Medulla oblongata (tissue), 1 donor: ENCODE data around the gene PTPRD.

Source experiments
- DNase-seq: peaks from one replicate; pipeline ENCODE4 v3.0.0-alpha.2; 2015; ENCODE audit errors: extremely low spot score

Gene PTPRD

DNA sequence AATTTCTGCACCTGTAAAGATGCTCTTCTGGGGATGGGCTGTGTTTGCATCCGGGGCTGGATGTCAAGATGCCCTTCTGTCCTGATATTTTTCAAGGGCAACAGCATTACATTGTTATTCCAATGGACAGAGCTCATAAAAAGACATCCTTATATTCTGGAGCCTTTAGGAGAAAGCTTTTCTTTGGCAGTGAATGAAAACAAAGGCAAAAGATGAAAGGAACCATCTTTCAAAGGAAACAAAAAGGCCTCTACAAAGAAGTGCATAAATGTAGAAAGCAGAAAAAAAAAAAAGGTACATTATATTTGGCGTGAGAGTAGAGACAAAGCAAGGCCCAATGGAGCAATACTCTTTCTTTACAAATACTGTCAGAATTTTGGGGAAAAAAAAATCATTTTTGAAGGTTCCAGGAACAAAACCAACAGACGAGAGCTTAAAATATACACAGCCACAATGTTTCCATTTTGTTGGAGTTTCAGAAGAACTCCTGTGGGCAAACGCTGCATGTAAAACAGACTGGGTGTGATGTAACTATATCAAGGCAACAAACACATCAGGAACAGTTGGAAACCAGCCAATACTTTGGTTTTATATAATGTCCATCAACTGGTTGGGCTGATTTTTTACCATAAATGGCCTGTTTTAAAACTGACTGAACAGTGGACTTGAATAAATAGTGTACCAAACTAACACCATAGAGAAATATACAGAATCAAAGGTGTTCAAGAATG lies 1927.7 kb downstream of the PTPRD start:
- DNase-seq, result no peak

DNA sequence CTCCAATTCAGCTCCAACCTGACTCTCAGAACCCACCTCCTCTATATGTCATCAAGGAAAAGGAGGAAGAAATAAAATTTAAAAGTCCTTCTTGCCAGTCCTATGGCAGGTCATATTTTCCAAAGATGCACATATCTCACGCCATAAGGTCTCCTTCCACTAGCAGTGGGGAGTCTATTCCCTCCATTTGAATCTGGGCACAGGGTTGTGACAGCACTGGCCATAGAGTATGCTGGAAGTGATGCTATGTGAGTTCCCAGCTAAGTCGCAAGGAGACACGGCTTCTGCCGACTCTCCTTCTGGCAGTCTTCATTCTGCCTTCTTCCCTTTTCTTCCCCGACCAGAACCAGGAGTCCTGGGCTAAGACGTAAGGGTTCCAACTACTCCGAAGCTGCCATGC lies 1929.3 kb downstream of the PTPRD start:
- DNase-seq, result no peak

DNA sequence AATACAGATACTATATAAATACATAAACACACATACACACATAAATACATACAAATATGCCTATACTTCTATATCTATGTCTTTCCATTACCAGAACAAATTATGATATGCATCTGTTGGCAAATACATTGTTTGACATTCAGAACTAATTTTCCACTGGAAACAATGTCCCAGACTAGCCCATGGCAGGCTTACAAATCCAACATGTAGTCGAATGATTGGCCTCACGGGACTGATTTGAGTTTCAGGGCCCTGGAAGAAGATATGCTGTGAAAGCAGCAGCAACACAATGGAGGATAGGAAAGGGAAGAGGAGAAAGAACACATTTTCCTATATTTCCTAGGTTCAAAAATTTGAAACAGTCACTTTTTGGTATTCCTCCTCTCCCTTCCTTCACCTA lies 1932.1 kb downstream of the PTPRD start:
- no peak for DNase-seq

DNA sequence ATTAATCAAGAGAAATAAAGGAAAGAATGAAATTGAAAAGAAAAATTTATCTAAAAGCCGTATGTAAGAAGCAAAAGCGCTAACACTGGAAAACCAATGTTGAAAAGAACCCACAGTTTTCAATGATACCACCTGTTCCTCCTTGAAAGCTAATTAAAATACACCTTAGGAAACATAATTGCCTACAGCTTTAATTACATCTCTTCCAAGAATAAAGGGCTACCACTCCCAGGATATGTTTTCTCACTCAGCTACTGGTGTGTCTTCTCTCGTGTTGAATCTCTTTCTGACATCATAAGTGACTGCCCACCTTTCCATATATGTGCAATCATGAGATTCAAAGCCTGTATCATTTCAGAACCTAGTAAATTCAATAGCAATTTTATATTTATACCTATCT lies 1932.6 kb downstream of the PTPRD start:
- no peak for DNase-seq

DNA sequence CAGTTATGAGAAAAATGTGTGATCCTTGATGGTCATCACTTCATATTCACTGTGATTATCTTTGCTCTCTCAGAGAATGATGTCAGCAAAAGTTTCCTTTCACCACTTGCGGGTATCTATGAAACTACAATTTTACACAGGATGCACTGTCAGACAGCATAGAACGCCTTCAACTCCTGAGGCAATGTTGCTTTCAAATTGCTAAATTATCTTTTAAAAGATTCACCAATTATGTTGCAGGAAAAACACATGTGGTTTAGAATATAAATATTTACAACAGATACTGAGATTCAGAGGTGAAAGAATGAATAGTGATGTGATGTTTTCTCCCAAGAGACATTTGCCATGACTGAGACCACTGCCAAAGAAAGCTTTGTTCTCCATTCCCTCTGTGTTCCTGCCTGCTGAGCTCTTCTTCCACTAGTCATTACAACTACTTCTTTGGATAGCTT lies 1933.4 kb downstream of the PTPRD start:
- peak; percentile 79 for DNase-seq

DNA sequence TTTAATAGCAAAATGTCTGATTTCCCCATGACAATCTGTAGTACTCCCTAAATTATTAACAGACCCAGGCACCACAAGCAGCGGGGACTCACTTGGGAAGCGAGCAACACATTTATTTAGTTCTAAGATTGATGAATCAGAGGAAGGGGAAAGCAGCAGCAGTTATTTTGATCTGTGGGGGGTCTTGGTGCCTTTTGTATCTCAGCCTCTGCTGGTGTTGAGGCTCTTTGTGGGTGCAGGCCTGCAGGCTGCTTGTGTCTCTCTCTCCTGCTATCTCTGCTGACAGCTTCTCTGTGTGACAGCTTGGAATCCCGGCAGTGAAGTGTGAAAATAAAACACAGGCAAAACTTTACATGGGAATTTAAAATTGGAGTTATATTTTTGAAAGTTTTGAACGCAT lies 1935.1 kb downstream of the PTPRD start:
- DNase-seq, result no peak

DNA sequence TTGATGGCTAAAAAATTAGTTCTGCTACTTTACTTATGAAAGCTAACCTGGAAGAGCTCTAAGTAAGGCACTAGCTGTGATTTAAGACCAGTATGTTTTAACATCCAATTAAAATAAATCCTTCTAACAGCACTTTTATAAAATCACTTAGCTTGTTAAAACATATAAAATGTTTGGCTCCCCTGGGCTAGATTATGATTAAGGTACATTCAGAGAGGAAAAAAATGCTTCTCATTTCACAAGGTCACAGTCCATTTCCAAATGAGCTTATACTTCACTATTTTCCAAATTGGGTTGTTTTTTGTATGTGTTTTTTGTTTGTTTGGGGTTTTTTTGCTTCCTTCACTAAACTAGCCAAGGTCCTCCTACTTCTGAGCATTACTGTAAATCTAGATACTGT lies 1938.3 kb downstream of the PTPRD start:
- DNase-seq, result no peak

DNA sequence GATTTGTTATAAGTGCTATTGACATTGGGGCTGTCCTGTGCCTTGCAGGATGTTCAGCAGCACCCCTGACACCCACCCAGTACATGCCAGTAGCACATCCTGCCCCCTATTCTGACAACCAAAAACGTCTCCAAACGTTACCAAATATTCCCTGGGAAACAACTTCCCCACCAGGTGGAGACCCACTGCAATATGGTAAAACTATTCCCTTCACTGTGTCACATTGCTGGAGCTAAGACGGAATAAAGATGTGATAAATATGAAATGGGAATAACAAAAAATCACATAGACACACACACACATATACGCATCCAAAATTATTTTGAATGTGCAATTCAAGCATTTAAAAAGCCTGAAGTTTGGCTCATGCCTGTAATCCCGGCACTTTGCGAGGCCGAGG lies 1939.0 kb downstream of the PTPRD start:
- no peak for DNase-seq

DNA sequence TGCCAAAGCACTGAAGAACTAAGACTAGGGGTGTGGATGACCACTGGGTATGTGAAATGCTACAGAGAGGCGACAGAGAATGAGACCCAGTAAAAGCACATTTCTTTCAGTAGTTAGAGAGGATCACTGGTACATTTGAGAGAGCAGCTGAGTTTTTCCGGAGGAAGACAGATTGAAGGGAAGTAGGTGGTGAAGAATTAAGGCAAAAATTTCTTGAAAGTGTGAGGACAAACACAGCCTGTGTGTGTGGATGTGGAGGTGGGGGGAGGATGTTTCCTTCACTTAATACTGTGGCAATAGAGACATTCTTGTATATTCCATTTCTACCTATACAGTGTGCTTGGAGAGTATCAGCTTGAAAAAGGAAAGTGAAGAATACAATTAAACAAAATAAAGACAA lies 1942.1 kb downstream of the PTPRD start:
- no peak for DNase-seq

DNA sequence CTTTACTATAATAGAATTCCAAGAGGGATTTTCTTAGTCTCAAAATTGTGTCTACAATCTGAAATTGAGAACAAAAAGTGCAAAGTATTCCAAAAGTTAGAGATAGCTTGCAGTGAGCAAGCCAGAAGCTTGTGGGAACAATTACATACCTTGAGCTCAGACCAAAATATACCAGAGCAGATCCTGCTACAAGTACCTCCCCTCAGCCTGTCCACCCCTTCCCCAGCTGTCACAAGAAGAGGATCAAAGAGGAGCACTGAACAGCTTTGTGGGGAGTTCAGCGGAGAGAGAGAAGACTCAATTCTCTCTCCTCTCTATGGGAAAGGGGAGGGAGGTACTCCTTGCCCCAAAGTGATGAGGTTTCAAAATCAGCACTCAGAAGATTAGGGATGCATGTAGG lies 1944.1 kb downstream of the PTPRD start:
- DNase-seq, result no peak

DNA sequence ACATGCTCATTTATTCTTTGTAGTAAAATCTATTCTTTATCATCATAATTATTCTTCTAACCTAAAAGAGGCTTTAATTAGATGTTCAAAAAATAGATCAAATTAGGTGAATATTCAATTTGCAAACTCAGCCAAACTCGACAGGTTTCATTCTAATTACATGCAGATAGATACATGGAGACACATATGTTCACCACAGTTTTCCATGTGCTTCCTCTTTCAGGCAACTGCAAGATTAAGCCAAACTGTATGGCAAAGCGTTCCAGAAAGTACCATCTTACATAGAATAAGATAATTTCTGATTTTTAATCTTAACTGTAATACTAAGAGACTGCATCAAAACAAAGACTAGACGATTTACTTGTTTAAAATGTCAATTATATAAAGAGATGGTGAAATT lies 1944.6 kb downstream of the PTPRD start:
- no peak for DNase-seq

DNA sequence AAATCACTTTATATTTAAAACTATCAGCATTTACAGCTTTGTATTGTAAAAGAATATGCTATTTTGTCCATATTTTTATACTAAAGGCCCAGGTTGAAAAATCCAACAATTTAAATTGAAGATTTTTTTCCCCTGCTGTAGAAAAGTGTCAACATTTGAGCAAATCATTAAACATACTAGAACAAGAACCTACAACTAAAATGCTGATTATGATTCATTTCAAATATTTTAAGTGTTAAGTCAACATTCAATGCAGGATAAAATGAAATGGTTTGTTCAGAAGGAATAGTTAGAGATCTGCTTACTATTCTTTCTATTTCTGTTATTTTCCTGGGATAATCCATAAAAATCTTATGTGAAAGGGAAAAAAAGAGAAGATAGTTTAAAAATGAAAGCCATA lies 1946.7 kb downstream of the PTPRD start:
- DNase-seq, result no peak

DNA sequence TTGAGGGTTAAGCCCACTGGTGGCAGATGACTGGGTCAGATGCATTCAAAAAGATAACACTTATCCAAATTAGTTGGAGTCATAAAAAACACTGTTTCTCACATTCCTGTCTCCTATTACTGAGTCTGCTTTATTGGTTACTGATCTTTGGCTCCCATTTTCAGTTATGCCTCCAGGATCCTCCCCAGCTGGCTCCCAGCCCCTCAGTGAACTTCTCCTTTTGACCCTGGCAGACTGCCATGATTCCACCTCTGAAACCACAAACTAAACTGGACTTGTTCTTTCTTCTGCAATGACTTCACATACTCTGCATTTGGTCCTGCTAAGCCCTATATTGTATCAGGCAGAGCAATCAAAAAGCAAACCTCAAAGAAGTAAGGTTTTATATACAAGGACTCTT lies 1952.4 kb downstream of the PTPRD start:
- DNase-seq, result peak; percentile 79

DNA sequence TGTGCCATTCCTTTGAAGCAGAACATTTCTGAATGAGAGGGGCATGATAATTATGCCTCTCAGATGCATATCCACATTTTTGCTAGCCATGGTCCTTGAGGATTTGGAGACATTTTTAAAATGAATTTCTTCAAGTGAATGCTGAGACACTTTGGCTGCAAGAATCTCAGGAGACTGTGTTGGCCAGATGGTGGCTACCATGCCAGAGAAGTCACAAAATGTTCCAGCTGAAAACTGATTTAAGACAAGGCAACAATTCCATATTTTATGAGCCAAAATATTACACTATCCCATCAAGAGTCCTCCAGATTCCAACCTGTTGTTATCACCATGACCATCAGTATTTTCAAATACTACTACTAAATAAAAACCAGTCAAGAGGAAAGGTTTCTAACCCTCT lies 1953.7 kb downstream of the PTPRD start:
- DNase-seq, result no peak

DNA sequence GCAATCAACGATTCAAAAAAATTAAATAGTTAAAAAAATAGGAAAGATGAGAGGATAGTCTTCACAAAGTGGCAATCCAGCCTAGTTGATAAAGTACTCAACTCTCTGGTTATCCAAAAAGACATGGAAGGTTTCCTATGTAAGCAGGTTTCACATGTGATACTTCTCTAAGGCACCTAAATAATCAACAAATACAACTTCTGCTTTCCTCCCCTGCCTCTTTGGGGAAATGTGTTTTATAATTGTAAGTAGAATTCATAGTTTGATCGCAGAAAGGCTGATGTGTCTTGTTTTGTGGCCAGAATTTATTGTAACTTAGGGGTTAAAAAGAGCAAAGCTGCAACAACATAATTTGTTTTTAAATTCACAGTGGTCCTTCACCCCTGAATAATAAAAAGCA lies 1957.7 kb downstream of the PTPRD start:
- DNase-seq, result no peak

DNA sequence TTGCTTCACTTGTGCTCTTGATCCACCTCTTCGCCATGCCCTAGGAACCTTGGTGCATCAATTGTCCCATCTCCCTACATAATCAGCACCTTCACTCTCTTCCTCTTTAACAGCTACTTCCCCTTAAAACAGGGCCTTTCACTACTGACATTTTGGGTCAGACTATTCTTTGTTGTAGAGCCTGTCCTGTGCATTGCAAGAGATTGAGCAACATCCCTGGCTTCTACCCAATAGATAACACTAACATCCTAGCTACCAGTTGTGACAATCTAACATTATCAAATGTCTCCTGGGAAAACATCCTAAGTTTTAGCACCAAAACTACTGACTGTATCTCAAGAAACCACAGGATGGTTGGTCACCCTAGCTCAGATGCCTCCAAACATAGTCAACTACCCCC lies 1958.9 kb downstream of the PTPRD start:
- DNase-seq, result no peak

DNA sequence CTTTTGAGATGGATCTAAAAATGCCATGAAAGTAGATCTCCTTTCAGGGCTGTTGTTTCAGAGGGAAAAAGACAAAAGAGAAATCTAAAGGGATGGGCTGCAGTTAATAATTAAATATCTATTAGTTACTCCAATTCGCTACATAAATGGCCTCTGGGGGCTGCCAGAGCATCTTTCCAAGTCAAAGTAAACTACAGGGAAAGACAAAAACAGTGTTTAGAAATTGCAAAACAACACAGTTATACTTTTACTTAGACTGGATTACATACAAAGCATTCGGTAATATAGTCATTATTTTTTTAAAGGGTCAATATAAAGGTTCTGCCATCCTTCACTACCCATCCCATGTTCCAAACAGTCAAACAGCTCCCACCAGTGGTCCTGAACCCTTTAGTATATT lies 1959.7 kb downstream of the PTPRD start:
- no peak for DNase-seq

DNA sequence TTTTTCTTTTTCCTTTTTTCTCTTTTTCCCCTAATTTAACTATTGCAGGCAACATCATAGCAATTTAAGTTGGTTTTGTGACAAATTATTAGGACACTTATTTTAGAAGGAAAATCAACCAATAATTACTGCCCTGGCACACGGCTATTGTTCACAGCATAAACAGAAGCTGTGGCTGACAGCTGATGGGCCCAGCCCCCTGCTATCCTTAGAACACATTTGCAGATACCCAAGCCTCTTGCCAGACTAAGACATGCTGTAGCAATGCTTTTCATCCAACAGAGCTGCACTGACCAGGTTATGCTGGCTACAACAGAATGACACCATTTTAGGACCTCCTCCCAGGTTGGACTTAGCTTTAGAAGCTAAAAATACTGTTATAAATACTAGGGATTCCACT lies 1960.5 kb downstream of the PTPRD start:
- no peak for DNase-seq

DNA sequence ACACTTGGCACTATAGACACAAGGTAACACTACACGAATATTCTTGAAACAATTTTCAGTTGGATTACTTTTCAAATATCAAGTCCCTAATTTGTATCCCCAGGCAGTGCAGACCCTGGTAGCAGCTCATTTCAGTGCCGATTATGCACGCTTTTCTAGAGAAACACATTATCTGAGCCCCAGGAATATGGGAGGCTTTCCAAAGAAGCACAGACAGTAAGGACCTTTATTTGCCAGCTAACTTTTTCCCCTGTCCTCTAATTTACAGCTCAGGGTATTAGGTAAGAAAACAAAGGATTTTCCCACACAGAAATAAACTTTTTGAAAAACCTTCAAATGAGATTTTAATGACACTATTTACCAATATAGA lies 1961.0 kb downstream of the PTPRD start:
- peak; percentile 52 for DNase-seq

DNA sequence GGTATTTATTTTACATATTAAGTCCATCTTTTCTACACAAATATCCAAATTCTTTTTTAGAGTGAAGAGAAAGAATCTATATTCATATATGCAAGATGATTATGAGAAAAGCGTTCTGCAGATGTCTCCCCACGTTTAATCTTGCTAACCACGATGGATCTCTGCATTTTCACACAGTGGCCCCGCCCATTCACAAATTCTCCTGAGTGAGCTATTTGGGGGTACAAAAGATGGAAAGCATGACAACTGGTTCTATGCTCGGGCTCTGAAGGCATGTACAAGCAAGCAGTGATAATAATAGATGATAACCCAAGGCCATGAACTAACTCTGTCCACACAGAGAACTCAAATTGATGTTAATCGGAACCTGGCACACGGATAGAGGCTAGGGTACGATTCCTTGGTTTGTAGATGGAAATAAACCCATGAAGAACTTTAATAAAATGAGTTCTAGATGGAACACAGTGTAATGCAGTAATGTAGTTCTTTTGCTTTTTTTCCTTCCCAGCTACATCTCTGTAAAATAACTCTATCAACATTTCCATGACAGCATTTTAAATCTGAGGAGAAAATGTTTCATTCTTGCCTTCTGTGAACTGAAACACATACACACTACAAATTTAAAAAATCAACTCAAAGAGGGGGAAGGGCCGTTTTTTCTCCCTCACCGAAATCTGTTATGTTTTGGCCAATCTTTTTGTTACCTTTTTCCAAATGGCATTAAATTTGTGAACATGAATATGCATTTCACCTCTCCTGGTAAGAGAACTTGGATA lies 1961.5 kb downstream of the PTPRD start:
- no peak for DNase-seq

DNA sequence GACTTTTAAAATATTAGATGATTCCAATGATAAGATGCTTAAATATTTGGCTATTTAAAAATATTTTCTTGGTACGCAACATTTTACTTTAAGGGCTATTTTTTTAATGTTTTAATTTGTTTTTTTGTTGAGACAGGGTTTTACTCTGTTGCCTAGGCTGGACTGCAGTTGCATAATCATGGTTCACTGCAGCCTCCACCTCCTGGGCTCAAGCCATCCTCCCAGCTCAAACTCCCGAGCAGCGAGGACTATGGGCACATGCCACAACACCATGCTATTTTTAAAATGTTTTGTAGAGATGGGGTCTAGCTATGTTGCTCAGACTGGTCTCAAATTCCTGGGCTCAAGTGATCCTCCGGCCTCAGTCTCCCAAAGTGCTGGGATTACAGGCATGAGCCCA lies 1963.0 kb downstream of the PTPRD start:
- DNase-seq, result no peak

DNA sequence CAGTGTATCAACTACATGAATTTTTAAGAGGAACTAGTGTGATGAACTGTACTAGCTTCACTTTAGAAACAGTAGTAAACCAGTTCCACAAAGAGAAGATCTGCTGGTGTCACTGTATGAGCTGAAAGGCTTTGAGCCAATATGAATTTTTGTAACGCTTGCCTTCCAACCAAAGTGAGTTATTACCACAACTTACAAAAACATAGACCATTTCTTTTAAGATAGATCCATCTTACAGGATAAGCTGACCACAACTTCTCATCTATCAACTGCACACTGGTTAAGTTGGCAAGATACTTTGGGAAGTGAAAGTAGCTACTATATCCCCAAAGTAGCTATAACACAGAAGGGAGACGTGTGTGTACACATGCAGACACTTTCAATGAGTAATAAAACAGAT lies 1963.6 kb downstream of the PTPRD start:
- DNase-seq, result peak; percentile 66

DNA sequence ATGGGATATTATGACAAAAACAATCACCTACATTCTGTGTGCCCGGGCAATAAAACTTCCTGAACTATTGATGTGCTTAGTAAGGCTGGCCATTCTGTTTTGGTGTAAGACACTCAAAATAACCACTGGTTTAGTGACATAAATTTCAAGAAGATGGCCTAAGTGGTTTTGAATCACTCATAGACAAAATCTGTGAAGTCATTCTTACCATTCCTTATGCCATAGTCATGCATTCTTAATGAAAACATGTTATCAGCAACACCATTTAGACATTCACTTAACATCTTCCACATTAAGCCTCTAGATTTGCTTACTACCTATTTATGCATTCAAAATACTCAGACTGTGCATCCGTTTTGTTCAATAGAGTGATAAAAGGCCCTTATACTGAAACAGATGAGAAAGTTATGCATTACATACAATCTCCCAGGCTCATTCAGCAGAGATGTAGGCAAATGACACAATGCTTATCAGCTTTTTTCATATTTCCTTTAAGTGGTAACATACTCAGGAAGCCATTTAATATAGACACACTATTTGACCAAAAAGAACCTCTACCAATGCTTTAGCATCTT lies 1964.4 kb downstream of the PTPRD start:
- DNase-seq, result no peak
